K562 (cell line): ENCODE data around the gene TP53BP2. TPM values are rescaled to one million over a fixed set of nuclear protein-coding genes. Genes with fewer than 3 reads are reported as not detected.

ENCODE experiments used
- ATF7 ChIP-seq: fragments of 450-650 bp; IDR thresholded peaks from 2 replicates; pipeline ENCODE4 v1.7.1; 2014; ENCODE audit warnings: mild to moderate bottlenecking, moderate library complexity
- BRCA1 ChIP-seq, 2 experiments: fragments of 450-650 bp in 1 of 2; sonication (generic) in 1 of 2; formaldehyde crosslinking in 1 of 2; IDR thresholded peaks; 2 replicates each; pipeline versions ENCODE4 v1.5.0 to v1.6.1; 2017 to 2020; ENCODE audit warnings: mild to moderate bottlenecking in 1 of 2, missing genetic modification reagents in 1 of 2
- BRD9 ChIP-seq: fragments of 450-650 bp; IDR thresholded peaks from 2 replicates; pipeline ENCODE4 v1.6.1; 2018; ENCODE audit warnings: low read depth; ENCODE audit not compliant: partially characterized antibody
- CBFA2T3 ChIP-seq: fragments of 450-650 bp; IDR thresholded peaks from 2 replicates; pipeline ENCODE4 v1.6.1; 2017
- CEBPB ChIP-seq: fragments of 450-650 bp; IDR thresholded peaks from 2 replicates; pipeline ENCODE4 v1.6.1; 2016; ENCODE audit warnings: missing genetic modification characterization, missing compliant biosample characterization
- HDGF ChIP-seq: fragments of 450-650 bp; IDR thresholded peaks from 2 replicates; pipeline ENCODE4 v1.6.1; 2016
- MYNN ChIP-seq, 2 experiments: sonication (generic); formaldehyde crosslinking in 1 of 2; IDR thresholded peaks; 2 replicates each; pipeline versions ENCODE4 v1.5.0 to v1.6.1; 2016 to 2020; ENCODE audit warnings: antibody characterized with exemption in 1 of 2, missing genetic modification reagents in 1 of 2
- NFIX ChIP-seq: fragments of 250-450 bp; sonication (Bioruptor Pico); IDR thresholded peaks from 2 replicates; pipeline ENCODE4 v1.4.0; 2020; ENCODE audit warnings: low read depth, mild to moderate bottlenecking, moderate library complexity
- NRF1 ChIP-seq, 2 experiments: fragments of 450-650 bp; IDR thresholded peaks in 1 of 2; conservative IDR thresholded peaks in 1 of 2; 2 replicates each; pipeline ENCODE4 v1.6.1; 2014; ENCODE audit warnings: mild to moderate bottlenecking in 2 of 2
- RBBP5 ChIP-seq: fragments of 200-600 bp; sonication (generic); IDR thresholded peaks from 2 replicates; pipeline ENCODE4 v1.6.1; 2012; ENCODE audit warnings: borderline replicate concordance, mild to moderate bottlenecking, low read length, control low read depth, inconsistent platforms; ENCODE audit not compliant: insufficient read depth, poor library complexity, severe bottlenecking
- RBM15 ChIP-seq: fragments of 200-400 bp; formaldehyde crosslinking; IDR thresholded peaks from 2 replicates; pipeline ENCODE4 v1.6.1; 2018; ENCODE audit warnings: mild to moderate bottlenecking, low read length, moderate library complexity; ENCODE audit not compliant: insufficient read depth
- RCOR1 ChIP-seq, 2 experiments: IDR thresholded peaks; 2 replicates each; pipeline ENCODE4 v1.6.1; 2012; ENCODE audit warnings: low read depth in 2 of 2, low read length in 2 of 2, borderline replicate concordance in 1 of 2, improper control_type of control experiment in 1 of 2
- SIN3A ChIP-seq, 2 experiments: fragments of 150-350 bp in 1 of 2; IDR thresholded peaks; 2 replicates each; pipeline ENCODE4 v1.6.1; 2011 to 2016; ENCODE audit warnings: borderline replicate concordance in 2 of 2, low read depth in 2 of 2, low read length in 2 of 2, mild to moderate bottlenecking in 2 of 2, moderate library complexity in 2 of 2; ENCODE audit not compliant: control insufficient read depth in 1 of 2
- TRIM28 ChIP-seq: fragments of 450-650 bp; IDR thresholded peaks from 2 replicates; pipeline ENCODE4 v1.6.1; 2017
- ZBTB17 ChIP-seq: fragments of 450-650 bp; formaldehyde crosslinking; IDR thresholded peaks from 2 replicates; pipeline ENCODE4 v1.4.0; 2020; ENCODE audit warnings: mild to moderate bottlenecking
- polyA plus RNA-seq, 8 experiments: library from polyadenylated mRNA; depleted of rRNA in 4 of 8; stranded (reverse) in 5 of 8; unstranded in 3 of 8; fragments of >200 nt; fragmentation: Nextera tagmentation in 2 of 8; fragmentation: Illumina TruSeq in 1 of 8; extraction: Ambion mirVana in 2 of 8; extraction: Trizol in 1 of 8; gene quantifications; 2 replicates each; pipeline versions ENCODE4 v1.2.1 to v1.2.3, GENCODE V29; 2011 to 2014; ENCODE audit warnings: inconsistent platforms in 1 of 8, missing spikeins in 1 of 8
- total RNA-seq, 7 experiments: library from RNA; depleted of rRNA in 6 of 7; stranded (reverse); fragments of >200 nt in 6 of 7; fragmentation: Illumina TruSeq in 2 of 7; extraction: Trizol in 2 of 7; gene quantifications; 2 replicates each; pipeline versions ENCODE4 v1.2.1 to v1.2.3, GENCODE V29; 2011 to 2021; ENCODE audit warnings: low replicate concordance in 1 of 7
- TF ChIP-seq, protein P1 (sequence below): fragments of 250-450 bp; sonication (Bioruptor Pico); IDR thresholded peaks from 2 replicates; pipeline ENCODE4 v1.8.0; 2021; ENCODE audit warnings: mild to moderate bottlenecking, moderate library complexity
- TF ChIP-seq, protein P2 (sequence below): fragments of 450-650 bp; conservative IDR thresholded peaks from 2 replicates; pipeline ENCODE4 v1.6.1; 2016; ENCODE audit warnings: missing genetic modification characterization, low read depth, mild to moderate bottlenecking, missing compliant biosample characterization, moderate library complexity
- TF ChIP-seq, protein P3 (sequence below): fragments of 450-650 bp; formaldehyde crosslinking; IDR thresholded peaks from 2 replicates; pipeline ENCODE4 v1.4.0; 2020; ENCODE audit warnings: mild to moderate bottlenecking, mixed read lengths
- TF ChIP-seq, protein P4 (sequence below): fragments of 450-650 bp; IDR thresholded peaks from 2 replicates; pipeline ENCODE4 v1.6.1; 2017; ENCODE audit warnings: antibody characterized with exemption

TP53BP2 gene
- total and polyA plus RNA-seq, 9 of the 15 experiments (the other 6 are each of a cell fraction or from before 2014, with no cell fraction given), result 17.0 to 69.6 (median 40.1) TPM

DNA sequence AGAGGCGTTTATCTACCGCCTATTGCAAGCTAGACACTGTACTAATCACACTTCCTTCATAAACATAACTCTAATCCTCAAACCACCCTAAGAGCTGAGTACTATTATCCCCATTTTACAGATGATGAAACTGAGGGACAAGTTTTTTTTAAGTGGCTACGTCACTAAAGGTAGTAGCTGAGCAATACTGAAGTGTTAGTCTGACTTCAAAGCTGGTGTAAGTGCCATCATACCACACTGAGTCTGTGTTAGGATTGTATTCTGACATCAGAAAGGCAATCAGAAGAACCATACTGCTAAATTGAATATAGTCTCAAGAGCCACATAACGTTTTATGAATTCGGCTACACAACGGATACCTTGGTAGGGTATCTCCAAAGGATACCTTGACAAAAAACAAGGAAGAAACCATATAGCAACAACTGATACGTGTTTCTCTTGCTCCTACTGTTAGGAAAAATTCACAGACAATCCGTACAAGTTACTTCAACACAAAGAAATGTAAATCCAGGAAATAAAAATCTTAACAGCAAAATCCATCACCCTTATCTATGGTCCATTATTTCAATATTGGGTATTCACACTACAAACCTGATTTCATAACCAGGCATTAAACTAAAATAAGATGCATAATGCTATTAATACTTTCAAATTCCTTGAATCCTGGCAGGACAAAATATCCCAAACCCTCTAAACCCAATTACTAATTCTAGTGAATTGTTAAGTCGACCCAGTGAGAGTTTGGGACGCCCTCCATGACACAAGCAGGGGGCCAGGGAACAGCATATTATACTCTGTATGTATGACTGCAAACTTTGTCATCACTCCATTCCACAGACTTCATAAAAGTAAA is 1.6 kb downstream of the TP53BP2 start (continued):
- TF ChIP-seq, protein P1, sequence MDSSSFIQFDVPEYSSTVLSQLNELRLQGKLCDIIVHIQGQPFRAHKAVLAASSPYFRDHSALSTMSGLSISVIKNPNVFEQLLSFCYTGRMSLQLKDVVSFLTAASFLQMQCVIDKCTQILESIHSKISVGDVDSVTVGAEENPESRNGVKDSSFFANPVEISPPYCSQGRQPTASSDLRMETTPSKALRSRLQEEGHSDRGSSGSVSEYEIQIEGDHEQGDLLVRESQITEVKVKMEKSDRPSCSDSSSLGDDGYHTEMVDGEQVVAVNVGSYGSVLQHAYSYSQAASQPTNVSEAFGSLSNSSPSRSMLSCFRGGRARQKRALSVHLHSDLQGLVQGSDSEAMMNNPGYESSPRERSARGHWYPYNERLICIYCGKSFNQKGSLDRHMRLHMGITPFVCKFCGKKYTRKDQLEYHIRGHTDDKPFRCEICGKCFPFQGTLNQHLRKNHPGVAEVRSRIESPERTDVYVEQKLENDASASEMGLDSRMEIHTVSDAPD (CRISPR knock-in tag), result no peak
- TF ChIP-seq, protein P2, sequence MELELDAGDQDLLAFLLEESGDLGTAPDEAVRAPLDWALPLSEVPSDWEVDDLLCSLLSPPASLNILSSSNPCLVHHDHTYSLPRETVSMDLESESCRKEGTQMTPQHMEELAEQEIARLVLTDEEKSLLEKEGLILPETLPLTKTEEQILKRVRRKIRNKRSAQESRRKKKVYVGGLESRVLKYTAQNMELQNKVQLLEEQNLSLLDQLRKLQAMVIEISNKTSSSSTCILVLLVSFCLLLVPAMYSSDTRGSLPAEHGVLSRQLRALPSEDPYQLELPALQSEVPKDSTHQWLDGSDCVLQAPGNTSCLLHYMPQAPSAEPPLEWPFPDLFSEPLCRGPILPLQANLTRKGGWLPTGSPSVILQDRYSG (tag), result no peak
- TF ChIP-seq MYNN (IDR thresholded peaks at IDR 0.05), result no peak
- no peak for TF ChIP-seq MYNN (CRISPR knock-in tag; IDR thresholded peaks at IDR 0.05)
- TF ChIP-seq, protein P3, sequence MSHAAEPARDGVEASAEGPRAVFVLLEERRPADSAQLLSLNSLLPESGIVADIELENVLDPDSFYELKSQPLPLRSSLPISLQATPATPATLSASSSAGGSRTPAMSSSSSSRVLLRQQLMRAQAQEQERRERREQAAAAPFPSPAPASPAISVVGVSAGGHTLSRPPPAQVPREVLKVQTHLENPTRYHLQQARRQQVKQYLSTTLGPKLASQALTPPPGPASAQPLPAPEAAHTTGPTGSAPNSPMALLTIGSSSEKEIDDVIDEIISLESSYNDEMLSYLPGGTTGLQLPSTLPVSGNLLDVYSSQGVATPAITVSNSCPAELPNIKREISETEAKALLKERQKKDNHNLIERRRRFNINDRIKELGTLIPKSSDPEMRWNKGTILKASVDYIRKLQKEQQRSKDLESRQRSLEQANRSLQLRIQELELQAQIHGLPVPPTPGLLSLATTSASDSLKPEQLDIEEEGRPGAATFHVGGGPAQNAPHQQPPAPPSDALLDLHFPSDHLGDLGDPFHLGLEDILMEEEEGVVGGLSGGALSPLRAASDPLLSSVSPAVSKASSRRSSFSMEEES, result no peak
- no peak for TF ChIP-seq TRIM28
- TF ChIP-seq BRCA1 (IDR thresholded peaks at IDR 0.05), result no peak
- no peak for TF ChIP-seq BRCA1 (CRISPR knock-in tag; IDR thresholded peaks at IDR 0.05)
- no peak for TF ChIP-seq CEBPB (tag)
- peak; percentile 91; the same call in 1 of the 2 replicates for TF ChIP-seq HDGF
- TF ChIP-seq, protein P4, sequence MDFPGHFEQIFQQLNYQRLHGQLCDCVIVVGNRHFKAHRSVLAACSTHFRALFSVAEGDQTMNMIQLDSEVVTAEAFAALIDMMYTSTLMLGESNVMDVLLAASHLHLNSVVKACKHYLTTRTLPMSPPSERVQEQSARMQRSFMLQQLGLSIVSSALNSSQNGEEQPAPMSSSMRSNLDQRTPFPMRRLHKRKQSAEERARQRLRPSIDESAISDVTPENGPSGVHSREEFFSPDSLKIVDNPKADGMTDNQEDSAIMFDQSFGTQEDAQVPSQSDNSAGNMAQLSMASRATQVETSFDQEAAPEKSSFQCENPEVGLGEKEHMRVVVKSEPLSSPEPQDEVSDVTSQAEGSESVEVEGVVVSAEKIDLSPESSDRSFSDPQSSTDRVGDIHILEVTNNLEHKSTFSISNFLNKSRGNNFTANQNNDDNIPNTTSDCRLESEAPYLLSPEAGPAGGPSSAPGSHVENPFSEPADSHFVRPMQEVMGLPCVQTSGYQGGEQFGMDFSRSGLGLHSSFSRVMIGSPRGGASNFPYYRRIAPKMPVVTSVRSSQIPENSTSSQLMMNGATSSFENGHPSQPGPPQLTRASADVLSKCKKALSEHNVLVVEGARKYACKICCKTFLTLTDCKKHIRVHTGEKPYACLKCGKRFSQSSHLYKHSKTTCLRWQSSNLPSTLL, result no peak
- 0 out of 2 replicates have a peak, but pooled peaks have one; percentile 16 for TF ChIP-seq ATF7
- TF ChIP-seq BRD9, result no peak
- TF ChIP-seq RCOR1 (IDR thresholded peaks at IDR 0.05; ENCODE audit: borderline replicate concordance in 1 of 2, low read depth in 2 of 2, low read length in 2 of 2), result peak; percentile 53 to 94; a peak in 3 of 4 replicates
- no peak for TF ChIP-seq SIN3A (IDR thresholded peaks at IDR 0.05; ENCODE audit: borderline replicate concordance in 2 of 2, control insufficient read depth in 1 of 2, low read depth in 2 of 2, low read length in 2 of 2)
- TF ChIP-seq RBBP5, result no peak
- no peak for TF ChIP-seq CBFA2T3
- TF ChIP-seq NRF1 (conservative IDR thresholded peaks at IDR 0.05 in 1 of 2, IDR thresholded peaks at IDR 0.05 in 1 of 2), result no peak
- TF ChIP-seq ZBTB17 (CRISPR knock-in tag), result no peak
- no peak for TF ChIP-seq RBM15
- no peak for TF ChIP-seq NFIX (CRISPR knock-in tag)
